ENCODE data around the gene BRIP1.

DNA sequence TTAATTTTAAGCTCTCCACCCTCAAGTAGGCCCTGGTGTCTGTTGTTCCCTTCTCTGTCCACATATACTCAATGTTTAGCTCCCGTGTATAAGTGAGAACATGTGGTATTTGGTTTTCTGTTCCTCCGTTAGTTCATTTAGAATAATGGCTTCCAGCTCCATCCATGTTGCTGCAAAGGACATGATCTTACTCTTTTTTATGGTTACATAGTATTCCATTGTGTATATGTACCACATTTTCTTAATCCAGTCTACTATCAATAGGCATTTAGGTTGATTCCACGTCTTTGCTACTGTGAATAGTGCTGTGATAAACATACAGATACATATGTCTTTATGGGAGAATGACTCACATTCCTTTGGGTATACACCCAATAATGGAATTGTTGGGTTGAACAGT lies 160.9 kb downstream of the BRIP1 start:
- TF ChIP-seq, protein P1, sequence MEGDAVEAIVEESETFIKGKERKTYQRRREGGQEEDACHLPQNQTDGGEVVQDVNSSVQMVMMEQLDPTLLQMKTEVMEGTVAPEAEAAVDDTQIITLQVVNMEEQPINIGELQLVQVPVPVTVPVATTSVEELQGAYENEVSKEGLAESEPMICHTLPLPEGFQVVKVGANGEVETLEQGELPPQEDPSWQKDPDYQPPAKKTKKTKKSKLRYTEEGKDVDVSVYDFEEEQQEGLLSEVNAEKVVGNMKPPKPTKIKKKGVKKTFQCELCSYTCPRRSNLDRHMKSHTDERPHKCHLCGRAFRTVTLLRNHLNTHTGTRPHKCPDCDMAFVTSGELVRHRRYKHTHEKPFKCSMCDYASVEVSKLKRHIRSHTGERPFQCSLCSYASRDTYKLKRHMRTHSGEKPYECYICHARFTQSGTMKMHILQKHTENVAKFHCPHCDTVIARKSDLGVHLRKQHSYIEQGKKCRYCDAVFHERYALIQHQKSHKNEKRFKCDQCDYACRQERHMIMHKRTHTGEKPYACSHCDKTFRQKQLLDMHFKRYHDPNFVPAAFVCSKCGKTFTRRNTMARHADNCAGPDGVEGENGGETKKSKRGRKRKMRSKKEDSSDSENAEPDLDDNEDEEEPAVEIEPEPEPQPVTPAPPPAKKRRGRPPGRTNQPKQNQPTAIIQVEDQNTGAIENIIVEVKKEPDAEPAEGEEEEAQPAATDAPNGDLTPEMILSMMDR (IDR thresholded peaks at IDR 0.05 in 8 of 11, conservative IDR thresholded peaks at IDR 0.05 in 3 of 11), result no peak
- TF ChIP-seq POLR2A (IDR thresholded peaks at IDR 0.05) (no peak), POLR2AphosphoS5 (IDR thresholded peaks at IDR 0.05) (no peak)
